Measurements from ENCODE around the gene SLC12A9. TPM values are rescaled to one million over a fixed set of nuclear protein-coding genes. Genes with fewer than 3 reads are reported as not detected.

The SLC12A9 gene
- total RNA-seq, 1 experiment from 2014 or later: 24.6 TPM

DNA sequence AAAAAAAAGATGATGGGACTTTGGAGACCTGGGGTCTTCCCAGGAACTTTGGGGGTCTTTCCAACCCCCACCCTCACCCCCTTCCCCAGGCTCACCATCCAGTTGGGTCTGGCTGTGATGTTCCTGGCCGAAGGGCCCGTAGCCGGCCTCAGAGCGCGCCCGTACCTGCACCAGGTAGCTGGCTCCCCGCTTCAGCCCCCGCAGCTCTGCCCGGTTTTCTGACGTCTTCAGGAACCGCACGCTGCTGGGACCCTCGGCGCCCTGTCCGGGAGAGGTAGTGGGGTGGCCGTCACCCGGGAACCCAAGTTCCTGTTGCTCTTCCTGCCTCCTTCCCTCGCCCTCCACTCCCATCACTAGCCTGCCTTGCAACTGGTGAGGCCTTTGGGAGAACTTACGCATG is 35.4 kb upstream of the SLC12A9 start:
- no peaks in the 10 kb centered on the region; the same call in 1 of the 2 replicates for H3K79me2 ChIP-seq (ENCODE audit: insufficient read depth, low read length)
- ATAC-seq (no peak), DNase-seq (ENCODE audit: low read depth, low spot score) (no peak)
- ChIA-PET RAD21 (ENCODE audit: low non-redundant PET in 1 of 2, low total read pairs in 2 of 2, uncharacterized antibody in 2 of 2, unreplicated experiment in 2 of 2) (no interaction called here), POLR2A (no interaction called here), CTCF (interaction anchor here (0.9 to 1.4 kb wide), 2 partner anchors 13 to 111 kb away, joined by 3 read pairs; partner anchors contain the start of gene POP7)
- H3K9ac ChIP-seq (ENCODE audit: low read length): no peak overlapping the region
- H4K20me1 ChIP-seq (ENCODE audit: insufficient read depth): no peaks in the 10 kb centered on the region
- H3K4me2 ChIP-seq (ENCODE audit: low read length): no peak overlapping the region
- no peak overlapping the region for H3K27ac ChIP-seq (ENCODE audit: low read depth, low read length)
- TF ChIP-seq ZFX (IDR thresholded peaks at IDR 0.05) (no peak), ZBTB33 (IDR thresholded peaks at IDR 0.05; ENCODE audit: extremely low read depth, insufficient replicate concordance, low read length) (no peak), EZH2 (IDR thresholded peaks at IDR 0.05) (no peak), EZH2phosphoT487 (IDR thresholded peaks at IDR 0.05; ENCODE audit: borderline replicate concordance) (no peak), CEBPB (IDR thresholded peaks at IDR 0.05; ENCODE audit: low read depth) (no peak), SRF (IDR thresholded peaks at IDR 0.05; ENCODE audit: low read depth) (no peak), SP1 (IDR thresholded peaks at IDR 0.05; ENCODE audit: low read depth) (no peak), YY1 (IDR thresholded peaks at IDR 0.05; ENCODE audit: extremely low read depth, insufficient replicate concordance, low read depth, low read length) (no peak), POLR2A (IDR thresholded peaks at IDR 0.05; ENCODE audit: borderline replicate concordance, extremely low read depth, insufficient read depth, insufficient read length) (no peak), RAD21 (IDR thresholded peaks at IDR 0.05; ENCODE audit: low read depth) (no peak)
- TF ChIP-seq, protein P1, sequence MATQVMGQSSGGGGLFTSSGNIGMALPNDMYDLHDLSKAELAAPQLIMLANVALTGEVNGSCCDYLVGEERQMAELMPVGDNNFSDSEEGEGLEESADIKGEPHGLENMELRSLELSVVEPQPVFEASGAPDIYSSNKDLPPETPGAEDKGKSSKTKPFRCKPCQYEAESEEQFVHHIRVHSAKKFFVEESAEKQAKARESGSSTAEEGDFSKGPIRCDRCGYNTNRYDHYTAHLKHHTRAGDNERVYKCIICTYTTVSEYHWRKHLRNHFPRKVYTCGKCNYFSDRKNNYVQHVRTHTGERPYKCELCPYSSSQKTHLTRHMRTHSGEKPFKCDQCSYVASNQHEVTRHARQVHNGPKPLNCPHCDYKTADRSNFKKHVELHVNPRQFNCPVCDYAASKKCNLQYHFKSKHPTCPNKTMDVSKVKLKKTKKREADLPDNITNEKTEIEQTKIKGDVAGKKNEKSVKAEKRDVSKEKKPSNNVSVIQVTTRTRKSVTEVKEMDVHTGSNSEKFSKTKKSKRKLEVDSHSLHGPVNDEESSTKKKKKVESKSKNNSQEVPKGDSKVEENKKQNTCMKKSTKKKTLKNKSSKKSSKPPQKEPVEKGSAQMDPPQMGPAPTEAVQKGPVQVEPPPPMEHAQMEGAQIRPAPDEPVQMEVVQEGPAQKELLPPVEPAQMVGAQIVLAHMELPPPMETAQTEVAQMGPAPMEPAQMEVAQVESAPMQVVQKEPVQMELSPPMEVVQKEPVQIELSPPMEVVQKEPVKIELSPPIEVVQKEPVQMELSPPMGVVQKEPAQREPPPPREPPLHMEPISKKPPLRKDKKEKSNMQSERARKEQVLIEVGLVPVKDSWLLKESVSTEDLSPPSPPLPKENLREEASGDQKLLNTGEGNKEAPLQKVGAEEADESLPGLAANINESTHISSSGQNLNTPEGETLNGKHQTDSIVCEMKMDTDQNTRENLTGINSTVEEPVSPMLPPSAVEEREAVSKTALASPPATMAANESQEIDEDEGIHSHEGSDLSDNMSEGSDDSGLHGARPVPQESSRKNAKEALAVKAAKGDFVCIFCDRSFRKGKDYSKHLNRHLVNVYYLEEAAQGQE (IDR thresholded peaks at IDR 0.05; ENCODE audit: low read depth): no peak
- TF ChIP-seq, protein P2, sequence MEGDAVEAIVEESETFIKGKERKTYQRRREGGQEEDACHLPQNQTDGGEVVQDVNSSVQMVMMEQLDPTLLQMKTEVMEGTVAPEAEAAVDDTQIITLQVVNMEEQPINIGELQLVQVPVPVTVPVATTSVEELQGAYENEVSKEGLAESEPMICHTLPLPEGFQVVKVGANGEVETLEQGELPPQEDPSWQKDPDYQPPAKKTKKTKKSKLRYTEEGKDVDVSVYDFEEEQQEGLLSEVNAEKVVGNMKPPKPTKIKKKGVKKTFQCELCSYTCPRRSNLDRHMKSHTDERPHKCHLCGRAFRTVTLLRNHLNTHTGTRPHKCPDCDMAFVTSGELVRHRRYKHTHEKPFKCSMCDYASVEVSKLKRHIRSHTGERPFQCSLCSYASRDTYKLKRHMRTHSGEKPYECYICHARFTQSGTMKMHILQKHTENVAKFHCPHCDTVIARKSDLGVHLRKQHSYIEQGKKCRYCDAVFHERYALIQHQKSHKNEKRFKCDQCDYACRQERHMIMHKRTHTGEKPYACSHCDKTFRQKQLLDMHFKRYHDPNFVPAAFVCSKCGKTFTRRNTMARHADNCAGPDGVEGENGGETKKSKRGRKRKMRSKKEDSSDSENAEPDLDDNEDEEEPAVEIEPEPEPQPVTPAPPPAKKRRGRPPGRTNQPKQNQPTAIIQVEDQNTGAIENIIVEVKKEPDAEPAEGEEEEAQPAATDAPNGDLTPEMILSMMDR (IDR thresholded peaks at IDR 0.05 in 2 of 3, conservative IDR thresholded peaks at IDR 0.05 in 1 of 3; ENCODE audit: borderline replicate concordance in 1 of 3, insufficient read depth in 1 of 3, low read depth in 2 of 3, low read length in 2 of 3): no peak
- intact Hi-C loops (cut with micrococcal nuclease): no loop called here
- no peaks in the 10 kb centered on the region for H3K9me2 ChIP-seq (ENCODE audit: insufficient read depth)
- peaks cover 22 to 43% of the 10 kb centered on the region in 2 experiments; a peak in 3 of 4 replicates for H3K36me3 ChIP-seq (ENCODE audit: control insufficient read depth in 1 of 2, insufficient read depth in 2 of 2, low read length in 2 of 2)
- H3K4me1 ChIP-seq (ENCODE audit: control insufficient read depth in 1 of 2, insufficient read depth in 2 of 2, low read length in 2 of 2): no peaks in the 10 kb centered on the region
- no peaks in the 10 kb centered on the region for H3K9me3 ChIP-seq (ENCODE audit: control insufficient read depth in 1 of 2, insufficient read depth in 1 of 2, low read depth in 1 of 2, low read length in 2 of 2)
- no peak overlapping the region for H3K4me3 ChIP-seq (replicated peaks in 1 of 2; ENCODE audit: low read depth in 1 of 2, low read length in 2 of 2)
- H2AFZ ChIP-seq (ENCODE audit: low read depth, low read length, poor library complexity, severe bottlenecking): no peak overlapping the region
- H3K27me3 ChIP-seq (ENCODE audit: insufficient read depth, low read length): no peaks in the 10 kb centered on the region
- no TSS peak for BruUV-seq (replicated peaks)
